ENCODE measurements around the gene ATP1A2. TPM values are rescaled to one million over a fixed set of nuclear protein-coding genes. Genes with fewer than 3 reads are reported as not detected.

ATP1A2 gene
- total RNA-seq, 2 experiments from 2014 or later: not detected

- Mint-ChIP-seq H3K4me3 (peak overlapping the region; percentile 79), H3K9me3 (no peaks in the 10 kb centered on the region), H3K36me3 (ENCODE audit: low read depth) (no peaks in the 10 kb centered on the region), H3K27me3 (no peaks in the 10 kb centered on the region), H3K27ac (peak overlapping the region; percentile 70), H3K4me1 (peaks cover 41% of the 10 kb centered on the region)
- CTCF ChIA-PET: interaction anchor here (1.2 to 6.5 kb wide), 4 partner anchors 13 to 194 kb away, joined by 4 to 84 read pairs (median 8); partner anchors contain the start of gene KCNJ9
- POLR2A ChIA-PET: interaction anchor here (0.7 to 2.1 kb wide), 11 partner anchors 10 to 244 kb away, joined by 3 to 14 read pairs (median 4); partner anchors contain the start of gene DCAF8
- peak; percentile 31 for DNase-seq
These were observed 18.2 kb upstream of the ATP1A2 start for GRCh38 chr1:160097151-160097910.

GRCh38 chr1:160097911-160098851 lies 17.4 kb upstream of the ATP1A2 start, which contains the start of gene IGSF8:
IGSF8 (minus strand) TSS chr1:160098619; CDS start chr1:160098472, 147 bp downstream.
- Mint-ChIP-seq H3K4me3 (peak within 1 kb of the TSS; percentile 79), H3K4me1 (peaks cover 39% of the 10 kb centered on the region), H3K27me3 (no peaks in the 10 kb centered on the region), H3K36me3 (ENCODE audit: low read depth) (no peaks in the 10 kb centered on the region), H3K9me3 (no peaks in the 10 kb centered on the region), H3K27ac (peak within 1 kb of the TSS; percentile 75)
- peak; percentile 94 for DNase-seq
- POLR2A ChIA-PET: interaction anchor here (0.6 to 2.1 kb wide), 12 partner anchors 11 to 244 kb away, joined by 3 to 14 read pairs (median 4); partner anchors contain the start of genes DCAF8 and TAGLN2
- CTCF ChIA-PET: interaction anchor here (0.7 to 6.5 kb wide), 7 partner anchors 9 to 193 kb away, joined by 3 to 84 read pairs (median 4); partner anchors contain the start of gene KCNJ9

GRCh38 chr1:160098852-160099561 lies 16.6 kb upstream of the ATP1A2 start:
- POLR2A ChIA-PET: interaction anchor here (0.5 to 1.7 kb wide), 10 partner anchors 9 to 969 kb away, joined by 3 to 14 read pairs (median 4); partner anchors contain the start of genes DCAF8 and TAGLN2

GRCh38 chr1:160099716-160100375 lies 15.7 kb upstream of the ATP1A2 start:
- CTCF ChIA-PET: interaction anchor here (0.6 to 6.5 kb wide), 8 partner anchors 14 to 277 kb away, joined by 3 to 84 read pairs (median 21); partner anchors contain the start of gene KCNJ9
- Mint-ChIP-seq H3K27me3 (no peaks in the 10 kb centered on the region), H3K4me3 (no peak overlapping the region)

More at GRCh38 chr1:160098852-160099561, 16.6 kb upstream of the ATP1A2 start:
- CTCF ChIA-PET: interaction anchor here (1.0 to 6.5 kb wide), 6 partner anchors 9 to 278 kb away, joined by 3 to 84 read pairs (median 6); partner anchors contain the start of gene KCNJ9
- no peaks in the 10 kb centered on the region for H3K27me3 Mint-ChIP-seq
- H3K4me3 Mint-ChIP-seq: peak overlapping the region; percentile 69
- H3K36me3 Mint-ChIP-seq (ENCODE audit: low read depth): no peaks in the 10 kb centered on the region
- H3K4me1 Mint-ChIP-seq: peaks cover 38% of the 10 kb centered on the region
- peak; percentile 98 for DNase-seq
- peak overlapping the region; percentile 75 for H3K27ac Mint-ChIP-seq
- H3K9me3 Mint-ChIP-seq: no peaks in the 10 kb centered on the region

GRCh38 chr1:160101037-160101716 lies 14.4 kb upstream of the ATP1A2 start:
- Mint-ChIP-seq H3K27ac (no peak overlapping the region), H3K27me3 (peaks cover under 1% of the 10 kb centered on the region), H3K4me1 (peaks cover 33% of the 10 kb centered on the region), H3K4me3 (no peak overlapping the region), H3K9me3 (no peaks in the 10 kb centered on the region), H3K36me3 (ENCODE audit: low read depth) (no peaks in the 10 kb centered on the region)
- DNase-seq: peak; percentile 62
- CTCF ChIA-PET: interaction anchor here (0.7 to 4.2 kb wide), 17 partner anchors 15 to 275 kb away, joined by 3 to 27 read pairs (median 3); partner anchors contain the start of gene DCAF8
- POLR2A ChIA-PET: interaction anchor here (0.7 to 1.6 kb wide), 8 partner anchors 12 to 192 kb away, joined by 3 to 5 read pairs (median 3); partner anchors contain the start of gene TAGLN2

More at GRCh38 chr1:160099716-160100375, 15.7 kb upstream of the ATP1A2 start:
- Mint-ChIP-seq H3K36me3 (ENCODE audit: low read depth) (no peaks in the 10 kb centered on the region), H3K27ac (peak overlapping the region; percentile 75), H3K9me3 (no peaks in the 10 kb centered on the region), H3K4me1 (peaks cover 38% of the 10 kb centered on the region)
- DNase-seq: no peak
- POLR2A ChIA-PET: interaction anchor here (0.8 kb wide), 1 partner anchor 9 kb away, joined by 3 read pairs; no protein-coding TSS in a partner anchor

- Mint-ChIP-seq H3K4me1 (peaks cover 26% of the 10 kb centered on the region), H3K36me3 (ENCODE audit: low read depth) (no peaks in the 10 kb centered on the region), H3K9me3 (no peaks in the 10 kb centered on the region), H3K4me3 (no peak overlapping the region), H3K27me3 (peaks cover 7% of the 10 kb centered on the region), H3K27ac (no peak overlapping the region)
- ChIA-PET CTCF (interaction anchor here (0.6 to 4.2 kb wide), 15 partner anchors 16 to 276 kb away, joined by 3 to 27 read pairs (median 4); partner anchors contain the start of genes DCAF8 and PEX19), POLR2A (interaction anchor here (1.1 to 1.6 kb wide), 6 partner anchors 13 to 189 kb away, joined by 3 to 5 read pairs (median 3); partner anchors contain the start of gene TAGLN2)
- DNase-seq: no peak
These were observed 13.6 kb upstream of the ATP1A2 start for GRCh38 chr1:160101717-160102522.

GRCh38 chr1:160103658-160104408 lies 11.7 kb upstream of the ATP1A2 start:
- no peaks in the 10 kb centered on the region for H3K36me3 Mint-ChIP-seq (ENCODE audit: low read depth)
- H3K27ac Mint-ChIP-seq: no peak overlapping the region
- H3K4me3 Mint-ChIP-seq: no peak overlapping the region
- peaks cover 15% of the 10 kb centered on the region for H3K4me1 Mint-ChIP-seq
- no peaks in the 10 kb centered on the region for H3K9me3 Mint-ChIP-seq
- no peak for DNase-seq
- H3K27me3 Mint-ChIP-seq: peaks cover 7% of the 10 kb centered on the region
- ChIA-PET CTCF (interaction anchor here (0.9 to 4.2 kb wide), 6 partner anchors 26 to 273 kb away, joined by 4 to 27 read pairs (median 5); no protein-coding TSS in a partner anchor), POLR2A (no interaction called here)

- POLR2A ChIA-PET: no interaction called here
- Mint-ChIP-seq H3K36me3 (ENCODE audit: low read depth) (no peaks in the 10 kb centered on the region), H3K9me3 (no peaks in the 10 kb centered on the region), H3K4me3 (no peak overlapping the region), H3K27me3 (peaks cover 7% of the 10 kb centered on the region), H3K4me1 (peaks cover 9% of the 10 kb centered on the region), H3K27ac (no peak overlapping the region)
- DNase-seq: no peak
- CTCF ChIA-PET: interaction anchor here (0.9 to 4.2 kb wide), 5 partner anchors 26 to 272 kb away, joined by 3 to 21 read pairs (median 6); no protein-coding TSS in a partner anchor
These were observed 11.1 kb upstream of the ATP1A2 start for GRCh38 chr1:160104486-160104885.

- peaks cover 7% of the 10 kb centered on the region for H3K27me3 Mint-ChIP-seq
- peaks cover 7% of the 10 kb centered on the region for H3K4me1 Mint-ChIP-seq
- DNase-seq: no peak
- CTCF ChIA-PET: interaction anchor here (0.6 to 4.2 kb wide), 6 partner anchors 19 to 1598 kb away, joined by 3 to 21 read pairs (median 6); no protein-coding TSS in a partner anchor
- H3K4me3 Mint-ChIP-seq: no peak overlapping the region
- no peaks in the 10 kb centered on the region for H3K36me3 Mint-ChIP-seq (ENCODE audit: low read depth)
- POLR2A ChIA-PET: no interaction called here
- H3K9me3 Mint-ChIP-seq: no peaks in the 10 kb centered on the region
- H3K27ac Mint-ChIP-seq: no peak overlapping the region
These were observed 10.4 kb upstream of the ATP1A2 start for GRCh38 chr1:160105155-160105554.
